ENCODE measurements around the gene OCEL1. TPM values are rescaled to one million over a fixed set of nuclear protein-coding genes. Genes with fewer than 3 reads are reported as not detected.

The OCEL1 gene
- total RNA-seq, 2 donors from 2014 or later = 14.7 to 31.9 TPM

GRCh38 chr19:17200408-17201079 lies 25.5 kb upstream of the OCEL1 start:
- H3K4me1 Mint-ChIP-seq (ENCODE audit: low read depth in 2 of 2) = peaks cover 16 to 17% of the 10 kb centered on the region in 2 donors
- H3K27me3 Mint-ChIP-seq = no peaks in the 10 kb centered on the region
- H3K4me3 Mint-ChIP-seq = no peak overlapping the region
- no peak overlapping the region for H3K27ac Mint-ChIP-seq
- no peak for DNase-seq (ENCODE audit: low spot score)
- no peaks in the 10 kb centered on the region for H3K9me3 Mint-ChIP-seq
- ATAC-seq = no peak
- H3K36me3 Mint-ChIP-seq = peaks cover 17% of the 10 kb centered on the region

GRCh38 chr19:17202249-17202648 lies 23.8 kb upstream of the OCEL1 start:
- Mint-ChIP-seq H3K4me3 (no peak overlapping the region), H3K27ac (peak overlapping the region in 1 of 2 donors; percentile 33), H3K4me1 (ENCODE audit: low read depth in 2 of 2) (peaks cover 2 to 10% of the 10 kb centered on the region in 2 donors), H3K36me3 (peaks cover 2% of the 10 kb centered on the region), H3K9me3 (no peaks in the 10 kb centered on the region), H3K27me3 (no peaks in the 10 kb centered on the region)
- ATAC-seq = peak; percentile 14 to 26
- DNase-seq (ENCODE audit: low spot score) = no peak

- Mint-ChIP-seq H3K27ac (peak overlapping the region in 1 of 2 donors; percentile 33), H3K4me1 (ENCODE audit: low read depth in 2 of 2) (peaks cover 0 to 10% of the 10 kb centered on the region in 2 donors), H3K36me3 (no peaks in the 10 kb centered on the region), H3K9me3 (no peaks in the 10 kb centered on the region), H3K27me3 (no peaks in the 10 kb centered on the region), H3K4me3 (no peak overlapping the region)
- no peak for DNase-seq (ENCODE audit: low spot score)
- peak in 1 of 2 donors; percentile 11 for ATAC-seq
These were observed 23.3 kb upstream of the OCEL1 start for GRCh38 chr19:17202713-17203112.

- ATAC-seq (peak in 1 of 2 donors; percentile 45), DNase-seq (ENCODE audit: low spot score) (no peak)
- Mint-ChIP-seq H3K27me3 (no peaks in the 10 kb centered on the region), H3K4me1 (ENCODE audit: low read depth in 2 of 2) (peaks cover 6 to 19% of the 10 kb centered on the region in 2 donors), H3K27ac (no peak overlapping the region), H3K9me3 (no peaks in the 10 kb centered on the region), H3K36me3 (no peaks in the 10 kb centered on the region), H3K4me3 (no peak overlapping the region)
These were observed 20.5 kb upstream of the OCEL1 start for GRCh38 chr19:17205237-17206140.

GRCh38 chr19:17206736-17207581 lies 19.1 kb upstream of the OCEL1 start:
- no peak overlapping the region for H3K4me3 Mint-ChIP-seq
- H3K4me1 Mint-ChIP-seq (ENCODE audit: low read depth in 2 of 2) = peaks cover 6 to 19% of the 10 kb centered on the region in 2 donors
- DNase-seq (ENCODE audit: low spot score) = no peak
- ATAC-seq = no peak
- H3K9me3 Mint-ChIP-seq = no peaks in the 10 kb centered on the region
- no peaks in the 10 kb centered on the region for H3K36me3 Mint-ChIP-seq
- no peaks in the 10 kb centered on the region for H3K27me3 Mint-ChIP-seq
- H3K27ac Mint-ChIP-seq = no peak overlapping the region

GRCh38 chr19:17209126-17210036 lies 16.6 kb upstream of the OCEL1 start:
- ATAC-seq (peak; percentile 59 to 67), DNase-seq (ENCODE audit: low spot score) (no peak)
- Mint-ChIP-seq H3K4me1 (ENCODE audit: low read depth in 2 of 2) (peaks cover 6 to 15% of the 10 kb centered on the region in 2 donors), H3K27ac (peak overlapping the region in 1 of 2 donors; percentile 80), H3K27me3 (no peaks in the 10 kb centered on the region), H3K4me3 (no peak overlapping the region), H3K9me3 (no peaks in the 10 kb centered on the region), H3K36me3 (no peaks in the 10 kb centered on the region)

- ATAC-seq (no peak), DNase-seq (ENCODE audit: low spot score) (no peak)
- H3K4me3 Mint-ChIP-seq = no peak overlapping the region
- no peaks in the 10 kb centered on the region for H3K27me3 Mint-ChIP-seq
- H3K9me3 Mint-ChIP-seq = no peaks in the 10 kb centered on the region
- H3K36me3 Mint-ChIP-seq = no peaks in the 10 kb centered on the region
- H3K27ac Mint-ChIP-seq = no peak overlapping the region
- H3K4me1 Mint-ChIP-seq (ENCODE audit: low read depth in 2 of 2) = peaks cover 6 to 22% of the 10 kb centered on the region in 2 donors
These were observed 15.7 kb upstream of the OCEL1 start for GRCh38 chr19:17210296-17210695.

GRCh38 chr19:17211547-17212446 lies 14.2 kb upstream of the OCEL1 start:
- ATAC-seq (no peak), DNase-seq (ENCODE audit: low spot score) (no peak)
- no peaks in the 10 kb centered on the region for H3K27me3 Mint-ChIP-seq
- no peak overlapping the region for H3K27ac Mint-ChIP-seq
- H3K4me1 Mint-ChIP-seq (ENCODE audit: low read depth in 2 of 2) = peaks cover 6 to 22% of the 10 kb centered on the region in 2 donors
- no peaks in the 10 kb centered on the region for H3K9me3 Mint-ChIP-seq
- H3K36me3 Mint-ChIP-seq = no peaks in the 10 kb centered on the region
- H3K4me3 Mint-ChIP-seq = no peak overlapping the region

GRCh38 chr19:17213334-17213733 lies 12.7 kb upstream of the OCEL1 start:
- H3K9me3 Mint-ChIP-seq = no peaks in the 10 kb centered on the region
- H3K27ac Mint-ChIP-seq = no peak overlapping the region
- DNase-seq (ENCODE audit: low spot score) (no peak), ATAC-seq (no peak)
- no peak overlapping the region for H3K4me3 Mint-ChIP-seq
- H3K4me1 Mint-ChIP-seq (ENCODE audit: low read depth in 2 of 2) = peaks cover 6 to 19% of the 10 kb centered on the region in 2 donors
- H3K36me3 Mint-ChIP-seq = no peaks in the 10 kb centered on the region
- H3K27me3 Mint-ChIP-seq = no peaks in the 10 kb centered on the region

- DNase-seq (ENCODE audit: low spot score) (no peak), ATAC-seq (no peak)
- Mint-ChIP-seq H3K9me3 (no peaks in the 10 kb centered on the region), H3K4me3 (peak overlapping the region; percentile 85), H3K36me3 (peaks cover 4% of the 10 kb centered on the region), H3K27me3 (no peaks in the 10 kb centered on the region), H3K27ac (peak overlapping the region; percentile 88 to 96), H3K4me1 (ENCODE audit: low read depth in 2 of 2) (peaks cover 0 to 12% of the 10 kb centered on the region in 2 donors)
These were observed 11.4 kb upstream of the OCEL1 start for GRCh38 chr19:17214508-17215126.

GRCh38 chr19:17215127-17215971 lies 10.7 kb upstream of the OCEL1 start, which contains the start of gene USE1:
Gene USE1 (plus strand): TSS chr19:17215357. CDS start chr19:17215406, 49 bp downstream.
- ATAC-seq = peak; percentile 96 to 97
- Mint-ChIP-seq H3K4me1 (ENCODE audit: low read depth in 2 of 2) (peaks cover 0 to 8% of the 10 kb centered on the region in 2 donors), H3K36me3 (peaks cover 4% of the 10 kb centered on the region), H3K27ac (peak within 1 kb of the TSS; percentile 88 to 96), H3K9me3 (no peaks in the 10 kb centered on the region), H3K27me3 (no peaks in the 10 kb centered on the region), H3K4me3 (peak within 1 kb of the TSS; percentile 85)
- DNase-seq (ENCODE audit: low spot score) = peak; percentile 91

All from natural killer cell treated with Interleukin-12 subunit alpha and Interleukin-12 subunit beta and Interleukin-15 and Interleukin-18, amount 100 ng/mL, for 72 hours (primary cell).